ENCODE measurements around the gene DNASE1L2.
"Not testable (repeated sequence)": the region's sequence is repeated elsewhere in the genome, so short reads cannot be mapped to it uniquely, and the experiment has no call there.

The DNASE1L2 gene

GRCh38 chr16:2226245-2226793 is 9.9 kb upstream of the DNASE1L2 start:
- no peak for DNase-seq

GRCh38 chr16:2226918-2227317 is 9.3 kb upstream of the DNASE1L2 start:
- DNase-seq = no peak

GRCh38 chr16:2228161-2228824 is 8.0 kb upstream of the DNASE1L2 start:
- DNase-seq = no peak

- no peak for DNase-seq
Observed at GRCh38 chr16:2229091-2229490, 7.2 kb upstream of the DNASE1L2 start.

- DNase-seq = no peak
Observed at GRCh38 chr16:2229632-2230250, 6.5 kb upstream of the DNASE1L2 start.

GRCh38 chr16:2230376-2230775 is 5.9 kb upstream of the DNASE1L2 start:
- no peak for DNase-seq

- no peak for DNase-seq
Observed at GRCh38 chr16:2231016-2231931, 5.0 kb upstream of the DNASE1L2 start.

- no peak for DNase-seq
Observed at GRCh38 chr16:2232094-2232990, 3.9 kb upstream of the DNASE1L2 start.

- DNase-seq = no peak
Observed at GRCh38 chr16:2233046-2233775, 3.0 kb upstream of the DNASE1L2 start.

- no peak for DNase-seq
Observed at GRCh38 chr16:2233872-2234812, 2.1 kb upstream of the DNASE1L2 start.

GRCh38 chr16:2234813-2235170 is 1.5 kb upstream of the DNASE1L2 start:
- no peak for DNase-seq

- no peak for DNase-seq
Observed at GRCh38 chr16:2235234-2235651, 1.0 kb upstream of the DNASE1L2 start.

- no peak for DNase-seq
Observed at GRCh38 chr16:2235695-2236336, 428 bp upstream of the DNASE1L2 start.

- DNase-seq = no peak
Observed at GRCh38 chr16:2237102-2237482, 848 bp downstream of the DNASE1L2 start.

- no peak for DNase-seq
Observed at GRCh38 chr16:2237493-2238149, 1.4 kb downstream of the DNASE1L2 start.

- no peak for DNase-seq
Observed at GRCh38 chr16:2238150-2238837, 2.0 kb downstream of the DNASE1L2 start.

- no peak for DNase-seq
Observed at GRCh38 chr16:2238838-2239675, 2.8 kb downstream of the DNASE1L2 start.

- DNase-seq = not testable (repeated sequence)
Observed at GRCh38 chr16:2240331-2240730, 4.1 kb downstream of the DNASE1L2 start.

Measured in stimulated activated naive CD4-positive, alpha-beta T cell (primary cell).